T-helper 17 cell (primary cell): ENCODE data around the gene MDP1. TPM values are rescaled to one million over a fixed set of nuclear protein-coding genes. Genes with fewer than 3 reads are reported as not detected.
"Not testable (repeated sequence)": the region's sequence is repeated elsewhere in the genome, so short reads cannot be mapped to it uniquely, and the experiment has no call there.

Experiments used
- ATAC-seq: fragments of 150-1000 bp; cut with Tn5 transposase; 2 replicates; pipeline ENCODE4 v1.10.0; 2021; ENCODE audit warnings: mild to moderate bottlenecking, moderate library complexity
- DNase-seq, 3 donors: peaks; one replicate each; pipeline versions ENCODE4 v3.0.0 to v3.0.0-alpha.2; 2020 to 2021
- H3K9me3 ChIP-seq: one replicate; pipeline ENCODE4 v1.7.0; 2013; ENCODE audit warnings: low read length, mild to moderate bottlenecking; ENCODE audit not compliant: control insufficient read depth, poor library complexity, severe bottlenecking
- H3K27ac Mint-ChIP-seq: one replicate; pipeline ENCODE4 v1.8.0; 2022; ENCODE audit warnings: mild to moderate bottlenecking, moderate library complexity, mixed read lengths
- H3K27me3 Mint-ChIP-seq: one replicate; pipeline ENCODE4 v1.8.0; 2022; ENCODE audit warnings: mixed read lengths
- H3K36me3 Mint-ChIP-seq: one replicate; pipeline ENCODE4 v1.8.0; 2022; ENCODE audit warnings: low read depth, mixed read lengths
- H3K4me1 Mint-ChIP-seq: one replicate; pipeline ENCODE4 v1.8.0; 2022; ENCODE audit warnings: mild to moderate bottlenecking, mixed read lengths
- H3K4me3 Mint-ChIP-seq: one replicate; pipeline ENCODE4 v1.8.0; 2022; ENCODE audit warnings: mild to moderate bottlenecking, moderate library complexity, mixed read lengths
- total RNA-seq, 4 donors: library from RNA in 2 of 4; stranded (reverse) in 2 of 4; gene quantifications; one replicate each; pipeline ENCODE4 v1.2.3 and lab custom pipeline; 2022 to 2026

The MDP1 gene
- total RNA-seq, 2 donors from 2014 or later = 4.0 to 5.9 TPM

GRCh38 chr14:24211311-24211710, 4.6 kb downstream of the MDP1 start:
- Mint-ChIP-seq H3K36me3 (peaks cover 14% of the 10 kb centered on the region), H3K4me1 (peaks cover 45% of the 10 kb centered on the region), H3K27ac (peak overlapping the region; percentile 97), H3K4me3 (peak overlapping the region; percentile 97), H3K27me3 (no peaks in the 10 kb centered on the region)
- no peak for DNase-seq
- no peaks in the 10 kb centered on the region for H3K9me3 ChIP-seq
- no peak for ATAC-seq

- H3K4me1 Mint-ChIP-seq = peaks cover 37% of the 10 kb centered on the region
- H3K27me3 Mint-ChIP-seq = no peaks in the 10 kb centered on the region
- peaks cover 19% of the 10 kb centered on the region for H3K36me3 Mint-ChIP-seq
- no peak for ATAC-seq
- H3K27ac Mint-ChIP-seq = peak overlapping the region; percentile 81
- no peak overlapping the region for H3K4me3 Mint-ChIP-seq
- no peaks in the 10 kb centered on the region for H3K9me3 ChIP-seq
- no peak for DNase-seq
Observed at GRCh38 chr14:24207625-24208024, 8.2 kb downstream of the MDP1 start.

GRCh38 chr14:24207104-24207551, 8.7 kb downstream of the MDP1 start:
- Mint-ChIP-seq H3K27ac (peak overlapping the region; percentile 81), H3K36me3 (peaks cover 19% of the 10 kb centered on the region), H3K4me3 (no peak overlapping the region), H3K4me1 (peaks cover 34% of the 10 kb centered on the region), H3K27me3 (no peaks in the 10 kb centered on the region)
- H3K9me3 ChIP-seq = no peaks in the 10 kb centered on the region
- ATAC-seq = no peak
- no peak for DNase-seq

- no peaks in the 10 kb centered on the region for H3K9me3 ChIP-seq
- Mint-ChIP-seq H3K4me3 (no peak overlapping the region), H3K27ac (peak overlapping the region; percentile 81), H3K27me3 (no peaks in the 10 kb centered on the region), H3K36me3 (peaks cover 19% of the 10 kb centered on the region), H3K4me1 (peaks cover 30% of the 10 kb centered on the region)
- DNase-seq = no peak
- ATAC-seq = no peak
Observed at GRCh38 chr14:24206260-24207103, 9.4 kb downstream of the MDP1 start.

GRCh38 chr14:24204163-24205146, 11.4 kb downstream of the MDP1 start:
- DNase-seq (no peak), ATAC-seq (no peak)
- Mint-ChIP-seq H3K4me3 (no peak overlapping the region), H3K27ac (peak overlapping the region; percentile 85), H3K27me3 (no peaks in the 10 kb centered on the region), H3K36me3 (peaks cover 14% of the 10 kb centered on the region), H3K4me1 (peaks cover 27% of the 10 kb centered on the region)
- H3K9me3 ChIP-seq = no peaks in the 10 kb centered on the region

- not testable (repeated sequence) for H3K27me3 Mint-ChIP-seq, DNase-seq, H3K9me3 ChIP-seq, H3K27ac Mint-ChIP-seq, ATAC-seq
- peaks cover 37% of the 10 kb centered on the region for H3K4me1 Mint-ChIP-seq
- H3K4me3 Mint-ChIP-seq = peak overlapping the region; percentile 37
- peaks cover 14% of the 10 kb centered on the region for H3K36me3 Mint-ChIP-seq
Observed at GRCh38 chr14:24203249-24203886, 12.5 kb downstream of the MDP1 start.

- peaks cover 14% of the 10 kb centered on the region for H3K36me3 Mint-ChIP-seq
- H3K27ac Mint-ChIP-seq, DNase-seq, H3K27me3 Mint-ChIP-seq, H3K9me3 ChIP-seq, H3K4me3 Mint-ChIP-seq, ATAC-seq: not testable (repeated sequence)
- H3K4me1 Mint-ChIP-seq = peaks cover 31% of the 10 kb centered on the region
Observed at GRCh38 chr14:24202538-24202937, 13.3 kb downstream of the MDP1 start.

GRCh38 chr14:24198814-24199524, 16.9 kb downstream of the MDP1 start:
- no peak overlapping the region for H3K4me3 Mint-ChIP-seq
- ATAC-seq (no peak), DNase-seq (no peak)
- H3K9me3 ChIP-seq = no peaks in the 10 kb centered on the region
- H3K4me1 Mint-ChIP-seq = peaks cover 32% of the 10 kb centered on the region
- H3K27ac Mint-ChIP-seq = peak overlapping the region; percentile 85
- peaks cover 5% of the 10 kb centered on the region for H3K36me3 Mint-ChIP-seq
- H3K27me3 Mint-ChIP-seq = no peaks in the 10 kb centered on the region

- H3K27me3 Mint-ChIP-seq = no peaks in the 10 kb centered on the region
- peak overlapping the region; percentile 95 for H3K4me3 Mint-ChIP-seq
- H3K36me3 Mint-ChIP-seq = peaks cover 4% of the 10 kb centered on the region
- H3K4me1 Mint-ChIP-seq = peaks cover 38% of the 10 kb centered on the region
- H3K27ac Mint-ChIP-seq = peak overlapping the region; percentile 97
- H3K9me3 ChIP-seq = no peaks in the 10 kb centered on the region
- DNase-seq (no peak), ATAC-seq (no peak)
Observed at GRCh38 chr14:24197056-24197450, 18.8 kb downstream of the MDP1 start.

GRCh38 chr14:24196071-24197055, 19.5 kb downstream of the MDP1 start:
- Mint-ChIP-seq H3K27ac (peak overlapping the region; percentile 97), H3K27me3 (no peaks in the 10 kb centered on the region)
- no peak for DNase-seq

GRCh38 chr14:24195186-24196070, 20.4 kb downstream of the MDP1 start, which contains the start of gene TM9SF1:
TSS of gene TM9SF1 (minus strand) at chr14:24195441. CDS start at chr14:24195019, 422 bp downstream.
- peak; percentile 90 for ATAC-seq
- no peaks in the 10 kb centered on the region for H3K9me3 ChIP-seq
- DNase-seq = peak; percentile 79 to 84 (median 82)
- Mint-ChIP-seq H3K4me3 (peak within 1 kb of the TSS; percentile 95), H3K4me1 (peaks cover 36% of the 10 kb centered on the region), H3K27ac (peak within 1 kb of the TSS; percentile 97), H3K27me3 (no peaks in the 10 kb centered on the region), H3K36me3 (peaks cover 3% of the 10 kb centered on the region)

More at GRCh38 chr14:24196071-24197055, 19.5 kb downstream of the MDP1 start:
- ATAC-seq = no peak
- Mint-ChIP-seq H3K4me3 (peak overlapping the region; percentile 95), H3K4me1 (peaks cover 37% of the 10 kb centered on the region), H3K36me3 (peaks cover 3% of the 10 kb centered on the region)
- no peaks in the 10 kb centered on the region for H3K9me3 ChIP-seq
